Measurements from ENCODE around the gene NEB.

- TF ChIP-seq RAD21 (IDR thresholded peaks at IDR 0.05; ENCODE audit: low read length) (no peak), POLR2A (IDR thresholded peaks at IDR 0.05; ENCODE audit: low read depth, low read length) (no peak), FOS (IDR thresholded peaks at IDR 0.05; ENCODE audit: low read depth, low read length) (no peak), SMC3 (IDR thresholded peaks at IDR 0.05; ENCODE audit: low read depth, low read length) (no peak), RFX5 (IDR thresholded peaks at IDR 0.05; ENCODE audit: low read depth, low read length) (no peak), CHD1 (IDR thresholded peaks at IDR 0.05; ENCODE audit: low read depth, low read length) (no peak), RCOR1 (IDR thresholded peaks at IDR 0.05; ENCODE audit: insufficient replicate concordance, low read length) (no peak)
- TF ChIP-seq, protein P1, sequence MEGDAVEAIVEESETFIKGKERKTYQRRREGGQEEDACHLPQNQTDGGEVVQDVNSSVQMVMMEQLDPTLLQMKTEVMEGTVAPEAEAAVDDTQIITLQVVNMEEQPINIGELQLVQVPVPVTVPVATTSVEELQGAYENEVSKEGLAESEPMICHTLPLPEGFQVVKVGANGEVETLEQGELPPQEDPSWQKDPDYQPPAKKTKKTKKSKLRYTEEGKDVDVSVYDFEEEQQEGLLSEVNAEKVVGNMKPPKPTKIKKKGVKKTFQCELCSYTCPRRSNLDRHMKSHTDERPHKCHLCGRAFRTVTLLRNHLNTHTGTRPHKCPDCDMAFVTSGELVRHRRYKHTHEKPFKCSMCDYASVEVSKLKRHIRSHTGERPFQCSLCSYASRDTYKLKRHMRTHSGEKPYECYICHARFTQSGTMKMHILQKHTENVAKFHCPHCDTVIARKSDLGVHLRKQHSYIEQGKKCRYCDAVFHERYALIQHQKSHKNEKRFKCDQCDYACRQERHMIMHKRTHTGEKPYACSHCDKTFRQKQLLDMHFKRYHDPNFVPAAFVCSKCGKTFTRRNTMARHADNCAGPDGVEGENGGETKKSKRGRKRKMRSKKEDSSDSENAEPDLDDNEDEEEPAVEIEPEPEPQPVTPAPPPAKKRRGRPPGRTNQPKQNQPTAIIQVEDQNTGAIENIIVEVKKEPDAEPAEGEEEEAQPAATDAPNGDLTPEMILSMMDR (conservative IDR thresholded peaks at IDR 0.05; ENCODE audit: low read depth, low read length) = no peak
These were observed 63.9 kb downstream of the NEB start for GRCh38 chr2:151670346-151670745.

Measured in IMR-90 (cell line).